ENCODE data around the gene MRPL51.

DNA sequence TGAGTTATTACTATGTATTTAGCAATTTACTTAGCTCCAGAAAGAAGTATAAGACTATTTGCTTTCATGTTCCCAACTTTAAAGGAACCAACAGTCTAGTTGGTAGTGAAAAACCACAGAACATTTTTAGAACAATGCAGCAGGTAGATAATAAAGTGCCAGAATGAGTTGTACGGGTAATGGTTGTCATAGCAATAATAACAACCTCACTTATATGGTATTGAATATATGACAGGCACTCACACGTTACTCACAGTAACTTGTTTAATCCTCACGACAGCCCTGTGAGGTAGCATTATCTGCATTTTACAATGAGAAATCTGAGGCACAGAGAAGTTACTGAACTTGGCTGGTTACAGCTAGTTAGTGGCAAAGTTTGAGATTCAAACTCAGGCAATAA, 30.6 kb upstream of the MRPL51 start:
- TF ChIP-seq EZH2 (IDR thresholded peaks at IDR 0.05; ENCODE audit: low read length), result no peak
- TF ChIP-seq, protein P1, sequence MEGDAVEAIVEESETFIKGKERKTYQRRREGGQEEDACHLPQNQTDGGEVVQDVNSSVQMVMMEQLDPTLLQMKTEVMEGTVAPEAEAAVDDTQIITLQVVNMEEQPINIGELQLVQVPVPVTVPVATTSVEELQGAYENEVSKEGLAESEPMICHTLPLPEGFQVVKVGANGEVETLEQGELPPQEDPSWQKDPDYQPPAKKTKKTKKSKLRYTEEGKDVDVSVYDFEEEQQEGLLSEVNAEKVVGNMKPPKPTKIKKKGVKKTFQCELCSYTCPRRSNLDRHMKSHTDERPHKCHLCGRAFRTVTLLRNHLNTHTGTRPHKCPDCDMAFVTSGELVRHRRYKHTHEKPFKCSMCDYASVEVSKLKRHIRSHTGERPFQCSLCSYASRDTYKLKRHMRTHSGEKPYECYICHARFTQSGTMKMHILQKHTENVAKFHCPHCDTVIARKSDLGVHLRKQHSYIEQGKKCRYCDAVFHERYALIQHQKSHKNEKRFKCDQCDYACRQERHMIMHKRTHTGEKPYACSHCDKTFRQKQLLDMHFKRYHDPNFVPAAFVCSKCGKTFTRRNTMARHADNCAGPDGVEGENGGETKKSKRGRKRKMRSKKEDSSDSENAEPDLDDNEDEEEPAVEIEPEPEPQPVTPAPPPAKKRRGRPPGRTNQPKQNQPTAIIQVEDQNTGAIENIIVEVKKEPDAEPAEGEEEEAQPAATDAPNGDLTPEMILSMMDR (optimal IDR thresholded peaks at IDR 0.05 in 1 of 3, IDR thresholded peaks at IDR 0.05 in 1 of 3, conservative IDR thresholded peaks at IDR 0.05 in 1 of 3; ENCODE audit: extremely low read depth in 1 of 3, insufficient read depth in 2 of 3, low read length in 3 of 3), result no peak

Measured in keratinocyte (primary cell).